ENCODE measurements around the gene MLH3. TPM values are rescaled to one million over a fixed set of nuclear protein-coding genes. Genes with fewer than 3 reads are reported as not detected.

MLH3 gene
- total RNA-seq, 6 experiments from 2014 or later: 9.6 to 20.2 (median 13.2) TPM

- DNase-seq (no peak), ATAC-seq (no peak)
- Histone ChIP-seq H3K27ac (no peak overlapping the region), H3K36me3 (no peaks in the 10 kb centered on the region), H3K4me3 (peak overlapping the region in 2 of 3 donors; percentile 54 to 92), H3K27me3 (no peaks in the 10 kb centered on the region), H3K9me3 (no peaks in the 10 kb centered on the region), H3K4me1 (peaks cover 0 to 13% (median 6%) of the 10 kb centered on the region in 4 donors)
- 39% methylated on average over 5 of the region's 5 CpGs for WGBS (ENCODE audit: insufficient coverage, low coverage, low lambda C conversion rate, missing lambda C conversion rate)
- intact Hi-C loops (cut with DNase I): no loop called here
- no peak for TF ChIP-seq POLR2A (IDR thresholded peaks at IDR 0.05)
- TF ChIP-seq, protein P1, sequence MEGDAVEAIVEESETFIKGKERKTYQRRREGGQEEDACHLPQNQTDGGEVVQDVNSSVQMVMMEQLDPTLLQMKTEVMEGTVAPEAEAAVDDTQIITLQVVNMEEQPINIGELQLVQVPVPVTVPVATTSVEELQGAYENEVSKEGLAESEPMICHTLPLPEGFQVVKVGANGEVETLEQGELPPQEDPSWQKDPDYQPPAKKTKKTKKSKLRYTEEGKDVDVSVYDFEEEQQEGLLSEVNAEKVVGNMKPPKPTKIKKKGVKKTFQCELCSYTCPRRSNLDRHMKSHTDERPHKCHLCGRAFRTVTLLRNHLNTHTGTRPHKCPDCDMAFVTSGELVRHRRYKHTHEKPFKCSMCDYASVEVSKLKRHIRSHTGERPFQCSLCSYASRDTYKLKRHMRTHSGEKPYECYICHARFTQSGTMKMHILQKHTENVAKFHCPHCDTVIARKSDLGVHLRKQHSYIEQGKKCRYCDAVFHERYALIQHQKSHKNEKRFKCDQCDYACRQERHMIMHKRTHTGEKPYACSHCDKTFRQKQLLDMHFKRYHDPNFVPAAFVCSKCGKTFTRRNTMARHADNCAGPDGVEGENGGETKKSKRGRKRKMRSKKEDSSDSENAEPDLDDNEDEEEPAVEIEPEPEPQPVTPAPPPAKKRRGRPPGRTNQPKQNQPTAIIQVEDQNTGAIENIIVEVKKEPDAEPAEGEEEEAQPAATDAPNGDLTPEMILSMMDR (IDR thresholded peaks at IDR 0.05): no peak
Measured at GRCh38 chr14:75063013-75063412, 11.7 kb upstream of the MLH3 start.

GRCh38 chr14:75060420-75060819 lies 9.2 kb upstream of the MLH3 start:
- no peaks in the 10 kb centered on the region for H3K27me3 ChIP-seq
- ATAC-seq: no peak
- TF ChIP-seq, protein P1 (IDR thresholded peaks at IDR 0.05): no peak
- no peak for TF ChIP-seq POLR2A (IDR thresholded peaks at IDR 0.05)
- 67% methylated on average over 2 of the region's 2 CpGs for WGBS (ENCODE audit: insufficient coverage, low coverage, low lambda C conversion rate, missing lambda C conversion rate)
- peaks cover 0 to 9% (median 2%) of the 10 kb centered on the region in 4 donors for H3K4me1 ChIP-seq
- no peaks in the 10 kb centered on the region for H3K36me3 ChIP-seq
- no peaks in the 10 kb centered on the region for H3K9me3 ChIP-seq
- H3K4me3 ChIP-seq: no peak overlapping the region
- intact Hi-C loops (cut with DNase I): no loop called here
- no peak for DNase-seq
- no peak overlapping the region for H3K27ac ChIP-seq

- WGBS (ENCODE audit: insufficient coverage, low coverage, low lambda C conversion rate, missing lambda C conversion rate): 81% methylated on average over 2 of the region's 2 CpGs
- intact Hi-C loops (cut with DNase I): no loop called here
Measured at GRCh38 chr14:75059642-75060041, 8.4 kb upstream of the MLH3 start.

DNA sequence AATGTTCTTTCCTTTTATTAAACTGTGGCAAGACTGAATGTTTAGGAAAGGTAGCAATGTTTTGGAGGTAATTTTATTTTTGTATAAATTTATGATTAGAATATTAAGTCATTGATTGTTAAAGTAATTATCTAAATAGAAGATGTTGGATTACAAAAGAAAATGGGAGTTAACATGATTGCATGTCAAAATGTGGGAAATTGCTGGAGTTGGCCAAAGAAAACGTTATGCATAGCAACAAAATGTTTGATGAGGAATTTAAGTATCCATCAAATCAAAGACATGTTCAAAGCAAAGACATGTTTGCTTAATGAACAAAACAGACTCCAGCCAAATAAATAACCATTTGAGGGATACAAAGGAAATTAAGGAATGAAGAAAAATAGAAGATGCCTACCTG lies 3.2 kb upstream of the MLH3 start:
- 89% methylated on average over 1 of the region's 1 CpG for WGBS (ENCODE audit: insufficient coverage, low coverage, low lambda C conversion rate, missing lambda C conversion rate)
- H3K9me3 ChIP-seq: no peaks in the 10 kb centered on the region
- H3K36me3 ChIP-seq: no peaks in the 10 kb centered on the region
- no peaks in the 10 kb centered on the region for H3K27me3 ChIP-seq
- TF ChIP-seq, protein P1 (IDR thresholded peaks at IDR 0.05): no peak
- no peak for TF ChIP-seq POLR2A (IDR thresholded peaks at IDR 0.05)
- no peak overlapping the region for H3K4me3 ChIP-seq
- H3K4me1 ChIP-seq: peaks cover 0 to 7% (median 3%) of the 10 kb centered on the region in 4 donors
- no peak for DNase-seq
- no peak overlapping the region for H3K27ac ChIP-seq
- no peak for ATAC-seq
- intact Hi-C loops (cut with DNase I): no loop called here

More at GRCh38 chr14:75059642-75060041, 8.4 kb upstream of the MLH3 start:
- ATAC-seq (no peak), DNase-seq (no peak)
- H3K4me3 ChIP-seq: no peak overlapping the region
- peaks cover 0 to 9% (median 2%) of the 10 kb centered on the region in 4 donors for H3K4me1 ChIP-seq
- H3K27ac ChIP-seq: no peak overlapping the region
- H3K27me3 ChIP-seq: no peaks in the 10 kb centered on the region
- H3K9me3 ChIP-seq: no peaks in the 10 kb centered on the region
- no peaks in the 10 kb centered on the region for H3K36me3 ChIP-seq
- TF ChIP-seq POLR2A (IDR thresholded peaks at IDR 0.05): no peak
- TF ChIP-seq, protein P1 (IDR thresholded peaks at IDR 0.05): no peak
